ENCODE data around the gene SLC24A1.

SLC24A1 gene

GRCh38 chr15:65653801-65654521 is 32.2 kb downstream of the SLC24A1 start:
- no peaks in the 10 kb centered on the region for H3K79me2 ChIP-seq (ENCODE audit: insufficient read depth, low read length)
- no peak for TF ChIP-seq CTCF (IDR thresholded peaks at IDR 0.05; ENCODE audit: borderline replicate concordance, extremely low read depth, low read length, poor library complexity, severe bottlenecking)
- no peak for TF ChIP-seq EZH2 (IDR thresholded peaks at IDR 0.05; ENCODE audit: borderline replicate concordance, low read depth, low read length, severe bottlenecking)
- H3K27ac ChIP-seq (ENCODE audit: low read length): no peak overlapping the region
- H3K4me2 ChIP-seq (ENCODE audit: insufficient read depth, low read length): no peak overlapping the region
- peaks cover 16% of the 10 kb centered on the region; the same call in 1 of the 2 replicates for H3K36me3 ChIP-seq (ENCODE audit: insufficient read depth, low read length)
- no peaks in the 10 kb centered on the region for H3K9me3 ChIP-seq (ENCODE audit: insufficient read depth, low read length, severe bottlenecking)
- DNase-seq (no peak), ATAC-seq (ENCODE audit: insufficient read depth, low read depth) (no peak)
- H4K20me1 ChIP-seq (ENCODE audit: insufficient read depth, low read length): no peaks in the 10 kb centered on the region
- H3K4me1 ChIP-seq (ENCODE audit: insufficient read depth, low read length): no peaks in the 10 kb centered on the region
- no peaks in the 10 kb centered on the region for H3K27me3 ChIP-seq (ENCODE audit: insufficient read depth, low read length, poor library complexity)
- no peak overlapping the region for H3K4me3 ChIP-seq (ENCODE audit: low read depth in 1 of 2, low read length in 2 of 2)
- no peak overlapping the region for H2AFZ ChIP-seq (ENCODE audit: low read depth, low read length)
- no peak overlapping the region for H3K9ac ChIP-seq (ENCODE audit: low read depth, low read length)

GRCh38 chr15:65655026-65655425 is 33.3 kb downstream of the SLC24A1 start:
- ATAC-seq (ENCODE audit: insufficient read depth, low read depth): no peak

GRCh38 chr15:65655457-65655856 is 33.7 kb downstream of the SLC24A1 start:
- ATAC-seq (ENCODE audit: insufficient read depth, low read depth): no peak
- Histone ChIP-seq H3K4me1 (ENCODE audit: insufficient read depth, low read length) (no peaks in the 10 kb centered on the region), H3K9me3 (ENCODE audit: insufficient read depth, low read length, severe bottlenecking) (no peaks in the 10 kb centered on the region), H3K27ac (ENCODE audit: low read length) (no peak overlapping the region), H3K36me3 (ENCODE audit: insufficient read depth, low read length) (peaks cover 16% of the 10 kb centered on the region; the same call in 1 of the 2 replicates), H3K79me2 (ENCODE audit: insufficient read depth, low read length) (no peaks in the 10 kb centered on the region), H3K4me3 (ENCODE audit: low read depth in 1 of 2, low read length in 2 of 2) (no peak overlapping the region), H4K20me1 (ENCODE audit: insufficient read depth, low read length) (no peaks in the 10 kb centered on the region), H3K27me3 (ENCODE audit: insufficient read depth, low read length, poor library complexity) (no peaks in the 10 kb centered on the region), H3K4me2 (ENCODE audit: insufficient read depth, low read length) (no peak overlapping the region), H3K9ac (ENCODE audit: low read depth, low read length) (no peak overlapping the region), H2AFZ (ENCODE audit: low read depth, low read length) (no peak overlapping the region)
- DNase-seq: no peak
- no peak for TF ChIP-seq EZH2 (IDR thresholded peaks at IDR 0.05; ENCODE audit: borderline replicate concordance, low read depth, low read length, severe bottlenecking)
- no peak for TF ChIP-seq CTCF (IDR thresholded peaks at IDR 0.05; ENCODE audit: borderline replicate concordance, extremely low read depth, low read length, poor library complexity, severe bottlenecking)

More at GRCh38 chr15:65655026-65655425, 33.3 kb downstream of the SLC24A1 start:
- no peak overlapping the region for H3K27ac ChIP-seq (ENCODE audit: low read length)
- no peaks in the 10 kb centered on the region for H3K4me1 ChIP-seq (ENCODE audit: insufficient read depth, low read length)
- TF ChIP-seq EZH2 (IDR thresholded peaks at IDR 0.05; ENCODE audit: borderline replicate concordance, low read depth, low read length, severe bottlenecking): no peak
- TF ChIP-seq CTCF (IDR thresholded peaks at IDR 0.05; ENCODE audit: borderline replicate concordance, extremely low read depth, low read length, poor library complexity, severe bottlenecking): no peak
- no peaks in the 10 kb centered on the region for H3K79me2 ChIP-seq (ENCODE audit: insufficient read depth, low read length)
- peaks cover 16% of the 10 kb centered on the region; the same call in 1 of the 2 replicates for H3K36me3 ChIP-seq (ENCODE audit: insufficient read depth, low read length)
- no peak overlapping the region for H3K4me3 ChIP-seq (ENCODE audit: low read depth in 1 of 2, low read length in 2 of 2)
- no peaks in the 10 kb centered on the region for H3K9me3 ChIP-seq (ENCODE audit: insufficient read depth, low read length, severe bottlenecking)
- DNase-seq: no peak
- no peak overlapping the region for H3K9ac ChIP-seq (ENCODE audit: low read depth, low read length)
- no peaks in the 10 kb centered on the region for H4K20me1 ChIP-seq (ENCODE audit: insufficient read depth, low read length)
- H3K4me2 ChIP-seq (ENCODE audit: insufficient read depth, low read length): no peak overlapping the region
- no peak overlapping the region for H2AFZ ChIP-seq (ENCODE audit: low read depth, low read length)
- no peaks in the 10 kb centered on the region for H3K27me3 ChIP-seq (ENCODE audit: insufficient read depth, low read length, poor library complexity)

Measured in DND-41 (cell line).